Fibroblast of lung (primary cell): ENCODE results near the gene CFAP53. TPM values are rescaled to one million over a fixed set of nuclear protein-coding genes. Genes with fewer than 3 reads are reported as not detected.

ENCODE experiments used
- DNase-seq, 2 donors: peaks; one replicate each; pipeline versions ENCODE4 v3.0.0 to v3.0.0-alpha.2; 2010; ENCODE audit warnings: low read depth in 2 of 2
- H2AFZ ChIP-seq: 2 replicates; pipeline ENCODE4 v1.5.1; 2012; ENCODE audit warnings: low read length, control low read depth, inconsistent platforms
- H3K27ac ChIP-seq: 2 replicates; pipeline ENCODE4 v1.5.1; 2011; ENCODE audit warnings: low read length, control low read depth; ENCODE audit not compliant: insufficient read depth
- H3K27me3 ChIP-seq: 2 replicates; pipeline ENCODE4 v1.5.1; 2011; ENCODE audit warnings: mild to moderate bottlenecking, low read length; ENCODE audit not compliant: control insufficient read depth, insufficient read depth
- H3K36me3 ChIP-seq: 2 replicates; pipeline ENCODE4 v1.5.1; 2011; ENCODE audit warnings: low read length; ENCODE audit not compliant: control insufficient read depth, insufficient read depth
- H3K4me1 ChIP-seq: 2 replicates; pipeline ENCODE4 v1.5.1; 2011; ENCODE audit warnings: low read length; ENCODE audit not compliant: control insufficient read depth, insufficient read depth; ENCODE audit errors: extremely low read depth
- H3K4me2 ChIP-seq: 2 replicates; pipeline ENCODE4 v1.5.1; 2011; ENCODE audit warnings: low read length, control low read depth; ENCODE audit not compliant: insufficient read depth; ENCODE audit errors: extremely low read depth
- H3K4me3 ChIP-seq, 4 experiments: fragments of 200-600 bp in 1 of 4; sonication (generic) in 1 of 4; replicated peaks in 1 of 4; 2 replicates each; pipeline ENCODE4 v1.5.1; 2011 to 2016; ENCODE audit warnings: low read length in 4 of 4, low read depth in 3 of 4, mild to moderate bottlenecking in 3 of 4, control low read depth in 2 of 4, inconsistent platforms in 1 of 4, mixed read lengths in 1 of 4; ENCODE audit not compliant: insufficient read depth in 1 of 4; ENCODE audit errors: control extremely low read depth in 1 of 4
- H3K79me2 ChIP-seq: 2 replicates; pipeline ENCODE4 v1.5.1; 2012; ENCODE audit warnings: mild to moderate bottlenecking, low read length, inconsistent platforms; ENCODE audit not compliant: control insufficient read depth, insufficient read depth
- H3K9ac ChIP-seq: 2 replicates; pipeline ENCODE4 v1.5.1; 2011; ENCODE audit warnings: mild to moderate bottlenecking, low read length, control low read depth; ENCODE audit not compliant: insufficient read depth
- H3K9me3 ChIP-seq: 2 replicates; pipeline ENCODE4 v1.5.1; 2012; ENCODE audit warnings: low read depth, low read length; ENCODE audit not compliant: control insufficient read depth, insufficient read depth
- H4K20me1 ChIP-seq: 2 replicates; pipeline ENCODE4 v1.5.1; 2011; ENCODE audit warnings: low read length; ENCODE audit not compliant: control insufficient read depth, insufficient read depth; ENCODE audit errors: extremely low read depth
- CTCF ChIP-seq, 2 donors: IDR thresholded peaks in 1 of 2; conservative IDR thresholded peaks in 1 of 2; 1 replicate in 1 of 2; 2 replicates in 1 of 2; pipeline ENCODE4 v1.5.1; 2011 to 2012; ENCODE audit warnings: low read length in 2 of 2, control low read depth in 1 of 2, inconsistent platforms in 1 of 2, low read depth in 1 of 2, mild to moderate bottlenecking in 1 of 2
- EZH2 ChIP-seq: IDR thresholded peaks from 2 replicates; pipeline ENCODE4 v1.5.1; 2012; ENCODE audit warnings: low read length, control low read depth, mild to moderate bottlenecking; ENCODE audit errors: missing control alignments
- polyA plus RNA-seq, 2 donors: library from polyadenylated mRNA; depleted of rRNA in 1 of 2; stranded (reverse) in 1 of 2; unstranded in 1 of 2; fragments of >200 nt; gene quantifications; 2 replicates each; pipeline ENCODE4 v1.2.1, GENCODE V29; 2011 to 2012; ENCODE audit warnings: missing spikeins in 1 of 2
- total RNA-seq: library from RNA; depleted of rRNA; stranded (reverse); fragments of >200 nt; gene quantifications from 2 replicates; pipeline ENCODE4 v1.2.1, GENCODE V29; 2014

CFAP53 gene
- total and polyA plus RNA-seq, 2 donors (not counting 1 experiment from before 2014, with no cell fraction given) = 0.11 to 0.99 TPM

- Histone ChIP-seq H3K4me3 (no peak overlapping the region), H3K36me3 (no peaks in the 10 kb centered on the region), H4K20me1 (no peaks in the 10 kb centered on the region), H3K27ac (no peak overlapping the region), H3K27me3 (no peaks in the 10 kb centered on the region), H3K4me2 (no peak overlapping the region), H3K4me1 (no peaks in the 10 kb centered on the region), H2AFZ (peak overlapping the region; percentile 31), H3K9me3 (no peaks in the 10 kb centered on the region), H3K79me2 (no peaks in the 10 kb centered on the region), H3K9ac (no peak overlapping the region)
- DNase-seq = peak; percentile 22 to 24
- TF ChIP-seq CTCF (conservative IDR thresholded peaks at IDR 0.05 in 1 of 2, IDR thresholded peaks at IDR 0.05 in 1 of 2; ENCODE audit: low read depth in 1 of 2, low read length in 2 of 2) (peak; percentile 42 to 59), EZH2 (no peak)
Measured at GRCh38 chr18:50203801-50204604, 62.3 kb downstream of the CFAP53 start.

GRCh38 chr18:50201476-50202018 lies 64.7 kb downstream of the CFAP53 start:
- Histone ChIP-seq H3K4me2 (no peak overlapping the region), H3K4me3 (no peak overlapping the region), H3K4me1 (no peaks in the 10 kb centered on the region), H3K27me3 (no peaks in the 10 kb centered on the region), H3K27ac (no peak overlapping the region), H3K9me3 (no peaks in the 10 kb centered on the region), H3K9ac (no peak overlapping the region), H2AFZ (no peak overlapping the region), H3K36me3 (no peaks in the 10 kb centered on the region), H4K20me1 (no peaks in the 10 kb centered on the region), H3K79me2 (no peaks in the 10 kb centered on the region)
- no peak for DNase-seq
- no peak for TF ChIP-seq CTCF (conservative IDR thresholded peaks at IDR 0.05 in 1 of 2, IDR thresholded peaks at IDR 0.05 in 1 of 2; ENCODE audit: low read depth in 1 of 2, low read length in 2 of 2)
- TF ChIP-seq EZH2 = no peak

GRCh38 chr18:50199921-50200320 lies 66.4 kb downstream of the CFAP53 start:
- Histone ChIP-seq H3K9me3 (no peaks in the 10 kb centered on the region), H3K79me2 (no peaks in the 10 kb centered on the region), H3K4me3 (no peak overlapping the region), H2AFZ (no peak overlapping the region), H3K4me2 (no peak overlapping the region), H3K27ac (no peak overlapping the region), H4K20me1 (no peaks in the 10 kb centered on the region), H3K36me3 (no peaks in the 10 kb centered on the region), H3K9ac (no peak overlapping the region), H3K27me3 (peaks cover 4% of the 10 kb centered on the region), H3K4me1 (no peaks in the 10 kb centered on the region)
- TF ChIP-seq CTCF (conservative IDR thresholded peaks at IDR 0.05 in 1 of 2, IDR thresholded peaks at IDR 0.05 in 1 of 2; ENCODE audit: low read depth in 1 of 2, low read length in 2 of 2) (no peak), EZH2 (no peak)
- no peak for DNase-seq
